ENCODE results near the gene CRY2.

- TF ChIP-seq, protein P1, sequence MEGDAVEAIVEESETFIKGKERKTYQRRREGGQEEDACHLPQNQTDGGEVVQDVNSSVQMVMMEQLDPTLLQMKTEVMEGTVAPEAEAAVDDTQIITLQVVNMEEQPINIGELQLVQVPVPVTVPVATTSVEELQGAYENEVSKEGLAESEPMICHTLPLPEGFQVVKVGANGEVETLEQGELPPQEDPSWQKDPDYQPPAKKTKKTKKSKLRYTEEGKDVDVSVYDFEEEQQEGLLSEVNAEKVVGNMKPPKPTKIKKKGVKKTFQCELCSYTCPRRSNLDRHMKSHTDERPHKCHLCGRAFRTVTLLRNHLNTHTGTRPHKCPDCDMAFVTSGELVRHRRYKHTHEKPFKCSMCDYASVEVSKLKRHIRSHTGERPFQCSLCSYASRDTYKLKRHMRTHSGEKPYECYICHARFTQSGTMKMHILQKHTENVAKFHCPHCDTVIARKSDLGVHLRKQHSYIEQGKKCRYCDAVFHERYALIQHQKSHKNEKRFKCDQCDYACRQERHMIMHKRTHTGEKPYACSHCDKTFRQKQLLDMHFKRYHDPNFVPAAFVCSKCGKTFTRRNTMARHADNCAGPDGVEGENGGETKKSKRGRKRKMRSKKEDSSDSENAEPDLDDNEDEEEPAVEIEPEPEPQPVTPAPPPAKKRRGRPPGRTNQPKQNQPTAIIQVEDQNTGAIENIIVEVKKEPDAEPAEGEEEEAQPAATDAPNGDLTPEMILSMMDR (IDR thresholded peaks at IDR 0.05; ENCODE audit: low read depth, low read length) = no peak
- TF ChIP-seq EZH2phosphoT487 (IDR thresholded peaks at IDR 0.05; ENCODE audit: low read depth) = no peak
These were observed at the start of gene CRY2 for GRCh38 chr11:45846974-45847910.
